Fibroblast of villous mesenchyme (primary cell): ENCODE results near the gene SPACA4. TPM values are rescaled to one million over a fixed set of nuclear protein-coding genes. Genes with fewer than 3 reads are reported as not detected.

ENCODE experiments used
- DNase-seq: peaks from one replicate; pipeline ENCODE4 v3.0.0-alpha.2; 2010; ENCODE audit warnings: low read depth
- H3K4me3 ChIP-seq: 2 replicates; pipeline ENCODE4 v1.5.1; 2011; ENCODE audit warnings: low read depth, mild to moderate bottlenecking, low read length
- CTCF ChIP-seq: IDR thresholded peaks from 2 replicates; pipeline ENCODE4 v1.5.1; 2012; ENCODE audit warnings: low read depth, mild to moderate bottlenecking, low read length; ENCODE audit not compliant: insufficient read depth
- total RNA-seq: library from RNA; depleted of rRNA; stranded (reverse); fragments of >200 nt; gene quantifications from 2 replicates; pipeline ENCODE4 v1.2.3, GENCODE V29; 2012

SPACA4 gene
- total RNA-seq, 1 donor = not detected

GRCh38 chr19:48596679-48597465 is 9.7 kb upstream of the SPACA4 start:
- no peak for DNase-seq
- H3K4me3 ChIP-seq = no peak overlapping the region
- TF ChIP-seq CTCF = no peak

DNA sequence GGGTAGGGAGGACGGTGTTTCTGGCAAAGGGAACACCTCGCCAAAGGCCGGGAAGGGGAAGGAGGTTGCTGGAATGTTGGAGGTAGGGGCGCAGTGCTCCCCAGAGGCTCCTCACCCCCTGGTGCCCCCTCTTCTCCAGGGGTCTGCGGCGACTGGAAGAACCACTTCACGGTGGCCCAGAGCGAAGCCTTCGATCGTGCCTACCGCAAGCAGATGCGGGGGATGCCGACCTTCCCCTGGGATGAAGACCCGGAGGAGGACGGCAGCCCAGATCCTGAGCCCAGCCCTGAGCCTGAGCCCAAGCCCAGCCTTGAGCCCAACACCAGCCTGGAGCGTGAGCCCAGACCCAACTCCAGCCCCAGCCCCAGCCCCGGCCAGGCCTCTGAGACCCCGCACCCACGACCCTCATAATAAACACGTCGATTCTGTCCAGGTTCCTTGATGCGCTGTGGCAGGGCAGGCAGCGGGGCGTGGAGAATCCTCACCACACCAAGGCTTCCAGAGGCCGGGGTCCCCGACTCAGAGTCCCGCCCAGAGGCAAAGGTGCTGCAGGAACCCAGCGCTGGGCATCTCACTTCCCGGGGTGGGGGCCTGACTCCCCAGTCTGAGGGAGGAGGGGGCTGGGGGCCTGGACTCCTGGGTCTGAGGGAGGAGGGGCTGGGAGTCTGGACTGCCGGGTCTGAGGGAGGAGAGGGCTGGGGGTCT is 7.4 kb upstream of the SPACA4 start:
- H3K4me3 ChIP-seq = no peak overlapping the region
- no peak for DNase-seq
- TF ChIP-seq CTCF = no peak

GRCh38 chr19:48600679-48601417 is 5.7 kb upstream of the SPACA4 start:
- DNase-seq = no peak
- no peak for TF ChIP-seq CTCF

GRCh38 chr19:48603001-48603400 is 3.5 kb upstream of the SPACA4 start:
- no peak overlapping the region for H3K4me3 ChIP-seq

More at GRCh38 chr19:48600679-48601417, 5.7 kb upstream of the SPACA4 start:
- H3K4me3 ChIP-seq = no peak overlapping the region

DNA sequence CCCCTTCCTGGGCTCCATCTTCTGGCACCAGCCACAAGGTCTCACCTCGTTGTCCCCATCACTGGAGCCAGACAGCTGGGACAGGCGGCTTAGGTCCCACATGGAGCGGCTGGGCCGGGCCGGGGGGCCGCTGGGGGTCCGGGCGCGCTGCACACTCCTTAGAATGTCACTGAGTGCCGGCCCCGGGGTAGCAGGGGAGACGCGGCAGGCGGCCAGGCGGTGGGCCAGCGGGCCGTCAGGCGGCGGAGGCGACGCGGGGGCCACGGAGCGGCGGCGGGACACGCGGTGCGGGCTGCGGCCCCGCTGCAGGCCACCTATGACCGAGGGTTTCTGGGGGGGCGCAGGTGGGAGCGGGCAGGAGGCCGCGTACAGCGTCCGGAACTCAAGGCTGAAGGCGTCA is 3.1 kb upstream of the SPACA4 start:
- H3K4me3 ChIP-seq = no peak overlapping the region
- TF ChIP-seq CTCF = no peak
- DNase-seq = no peak

More at GRCh38 chr19:48603001-48603400, 3.5 kb upstream of the SPACA4 start:
- TF ChIP-seq CTCF = no peak
- DNase-seq = no peak

DNA sequence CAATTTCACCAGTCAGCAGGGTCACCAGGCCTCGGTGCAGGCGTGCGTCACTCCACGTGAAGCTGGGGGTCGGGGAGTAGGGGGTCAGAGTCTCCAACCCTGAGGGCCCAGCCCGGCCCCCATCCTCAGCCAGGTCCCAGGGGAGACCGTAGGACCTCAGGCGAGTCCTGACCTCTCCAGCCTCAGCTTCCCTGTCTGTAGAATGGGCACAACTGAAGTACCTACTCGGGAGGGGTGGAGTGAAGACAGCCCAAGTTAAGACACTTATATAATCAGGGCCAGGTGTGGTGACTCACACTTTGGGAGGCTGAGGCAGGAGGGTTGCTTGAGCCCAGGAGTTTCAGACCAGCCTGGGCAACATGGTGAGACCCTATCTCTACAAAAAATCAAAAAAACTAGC is 2.7 kb upstream of the SPACA4 start:
- DNase-seq = no peak
- no peak for TF ChIP-seq CTCF
- no peak overlapping the region for H3K4me3 ChIP-seq
